ENCODE data around the gene RPS5. TPM values are rescaled to one million over a fixed set of nuclear protein-coding genes. Genes with fewer than 3 reads are reported as not detected.

RPS5 gene
- polyA plus RNA-seq, 4 donors, result 863 to 1,751 (median 1,458) TPM

- Histone ChIP-seq H3K36me3 (ENCODE audit: control insufficient read depth in 3 of 3, insufficient read depth in 2 of 3, low read depth in 1 of 3, low read length in 3 of 3) (peaks cover 0 to 5% (median 0%) of the 10 kb centered on the region in 3 donors), H3K27me3 (ENCODE audit: control insufficient read depth in 3 of 3, insufficient read depth in 3 of 3, low read length in 3 of 3) (no peaks in the 10 kb centered on the region), H3K27ac (ENCODE audit: low read depth in 1 of 3, low read length in 2 of 3) (peak overlapping the region in 2 of 3 donors; percentile 4 to 88), H3K9me3 (ENCODE audit: control insufficient read depth in 2 of 2, insufficient read depth in 1 of 2, low read depth in 1 of 2, low read length in 1 of 2) (no peaks in the 10 kb centered on the region), H3K4me3 (ENCODE audit: low read depth in 1 of 3, low read length in 3 of 3) (peak overlapping the region; percentile 68 to 80 (median 80)), H3K4me1 (ENCODE audit: control insufficient read depth in 3 of 3, insufficient read depth in 2 of 3, low read depth in 1 of 3, low read length in 2 of 3) (peaks cover 4 to 12% (median 6%) of the 10 kb centered on the region in 3 donors)
- WGBS, 3 donors, result 4 to 5% (median 4%) methylated on average over 32 to 34 of the region's 34 CpGs
- DNase-seq, result peak in 1 of 2 donors; percentile 51
- FAIRE-seq, result no peak
These were observed 22.1 kb downstream of the RPS5 start for GRCh38 chr19:58409010-58409790.

GRCh38 chr19:58416604-58417003 lies 29.5 kb downstream of the RPS5 start:
- no peak for DNase-seq
- no peak overlapping the region for H3K27ac ChIP-seq (ENCODE audit: low read depth in 1 of 3, low read length in 2 of 3)
- FAIRE-seq, result no peak
- peaks cover 0 to 36% (median 14%) of the 10 kb centered on the region in 3 donors for H3K36me3 ChIP-seq (ENCODE audit: control insufficient read depth in 3 of 3, insufficient read depth in 2 of 3, low read depth in 1 of 3, low read length in 3 of 3)
- H3K9me3 ChIP-seq (ENCODE audit: control insufficient read depth in 2 of 2, insufficient read depth in 1 of 2, low read depth in 1 of 2, low read length in 1 of 2), result peaks cover 0 to 31% of the 10 kb centered on the region in 2 donors
- 97% methylated on average over 5 of the region's 5 CpGs for WGBS, 3 donors
- H3K27me3 ChIP-seq (ENCODE audit: control insufficient read depth in 3 of 3, insufficient read depth in 3 of 3, low read length in 3 of 3), result no peaks in the 10 kb centered on the region
- H3K4me3 ChIP-seq (ENCODE audit: low read depth in 1 of 3, low read length in 3 of 3), result no peak overlapping the region
- H3K4me1 ChIP-seq (ENCODE audit: control insufficient read depth in 3 of 3, insufficient read depth in 2 of 3, low read depth in 1 of 3, low read length in 2 of 3), result no peaks in the 10 kb centered on the region

- DNase-seq, result no peak
- no peaks in the 10 kb centered on the region for H3K27me3 ChIP-seq (ENCODE audit: control insufficient read depth in 3 of 3, insufficient read depth in 3 of 3, low read length in 3 of 3)
- H3K9me3 ChIP-seq (ENCODE audit: control insufficient read depth in 2 of 2, insufficient read depth in 1 of 2, low read depth in 1 of 2, low read length in 1 of 2), result peaks cover 0 to 31% of the 10 kb centered on the region in 2 donors
- H3K27ac ChIP-seq (ENCODE audit: low read depth in 1 of 3, low read length in 2 of 3), result no peak overlapping the region
- FAIRE-seq, result no peak
- H3K36me3 ChIP-seq (ENCODE audit: control insufficient read depth in 3 of 3, insufficient read depth in 2 of 3, low read depth in 1 of 3, low read length in 3 of 3), result peaks cover 0 to 36% (median 14%) of the 10 kb centered on the region in 3 donors
- WGBS, 3 donors, result 96 to 98% (median 98%) methylated on average over 7 of the region's 7 CpGs
- H3K4me3 ChIP-seq (ENCODE audit: low read depth in 1 of 3, low read length in 3 of 3), result no peak overlapping the region
- H3K4me1 ChIP-seq (ENCODE audit: control insufficient read depth in 3 of 3, insufficient read depth in 2 of 3, low read depth in 1 of 3, low read length in 2 of 3), result no peaks in the 10 kb centered on the region
These were observed 30.0 kb downstream of the RPS5 start for GRCh38 chr19:58417071-58417470.

- peaks cover 0 to 5% (median under 1%) of the 10 kb centered on the region in 3 donors for H3K36me3 ChIP-seq (ENCODE audit: control insufficient read depth in 3 of 3, insufficient read depth in 2 of 3, low read depth in 1 of 3, low read length in 3 of 3)
- no peak overlapping the region for H3K4me3 ChIP-seq (ENCODE audit: low read depth in 1 of 3, low read length in 3 of 3)
- DNase-seq (no peak), FAIRE-seq (no peak)
- H3K27ac ChIP-seq (ENCODE audit: low read depth in 1 of 3, low read length in 2 of 3), result no peak overlapping the region
- 64 to 79% (median 78%) methylated on average over 1 of the region's 1 CpG for WGBS, 3 donors
- H3K4me1 ChIP-seq (ENCODE audit: control insufficient read depth in 3 of 3, insufficient read depth in 2 of 3, low read depth in 1 of 3, low read length in 2 of 3), result no peaks in the 10 kb centered on the region
- no peaks in the 10 kb centered on the region for H3K27me3 ChIP-seq (ENCODE audit: control insufficient read depth in 3 of 3, insufficient read depth in 3 of 3, low read length in 3 of 3)
- H3K9me3 ChIP-seq (ENCODE audit: control insufficient read depth in 2 of 2, insufficient read depth in 1 of 2, low read depth in 1 of 2, low read length in 1 of 2), result peaks cover 3 to 87% of the 10 kb centered on the region in 2 donors
These were observed 41.5 kb downstream of the RPS5 start for GRCh38 chr19:58428617-58429016.

GRCh38 chr19:58429745-58430144 lies 42.7 kb downstream of the RPS5 start:
- Histone ChIP-seq H3K27ac (ENCODE audit: low read depth in 1 of 3, low read length in 2 of 3) (no peak overlapping the region), H3K4me3 (ENCODE audit: low read depth in 1 of 3, low read length in 3 of 3) (no peak overlapping the region), H3K4me1 (ENCODE audit: control insufficient read depth in 3 of 3, insufficient read depth in 2 of 3, low read depth in 1 of 3, low read length in 2 of 3) (no peaks in the 10 kb centered on the region), H3K36me3 (ENCODE audit: control insufficient read depth in 3 of 3, insufficient read depth in 2 of 3, low read depth in 1 of 3, low read length in 3 of 3) (peaks cover 6 to 15% (median 12%) of the 10 kb centered on the region in 3 donors), H3K27me3 (ENCODE audit: control insufficient read depth in 3 of 3, insufficient read depth in 3 of 3, low read length in 3 of 3) (no peaks in the 10 kb centered on the region), H3K9me3 (ENCODE audit: control insufficient read depth in 2 of 2, insufficient read depth in 1 of 2, low read depth in 1 of 2, low read length in 1 of 2) (peaks cover 5 to 95% of the 10 kb centered on the region in 2 donors)
- DNase-seq (no peak), FAIRE-seq (no peak)

- no peaks in the 10 kb centered on the region for H3K27me3 ChIP-seq (ENCODE audit: control insufficient read depth in 3 of 3, insufficient read depth in 3 of 3, low read length in 3 of 3)
- H3K4me1 ChIP-seq (ENCODE audit: control insufficient read depth in 3 of 3, insufficient read depth in 2 of 3, low read depth in 1 of 3, low read length in 2 of 3), result peaks cover 0 to 3% (median 0%) of the 10 kb centered on the region in 3 donors
- 97 to 100% (median 98%) methylated on average over 2 of the region's 2 CpGs for WGBS, 3 donors
- peaks cover 9 to 96% of the 10 kb centered on the region in 2 donors for H3K9me3 ChIP-seq (ENCODE audit: control insufficient read depth in 2 of 2, insufficient read depth in 1 of 2, low read depth in 1 of 2, low read length in 1 of 2)
- FAIRE-seq (no peak), DNase-seq (no peak)
- H3K27ac ChIP-seq (ENCODE audit: low read depth in 1 of 3, low read length in 2 of 3), result no peak overlapping the region
- peaks cover 6 to 47% (median 23%) of the 10 kb centered on the region in 3 donors for H3K36me3 ChIP-seq (ENCODE audit: control insufficient read depth in 3 of 3, insufficient read depth in 2 of 3, low read depth in 1 of 3, low read length in 3 of 3)
- no peak overlapping the region for H3K4me3 ChIP-seq (ENCODE audit: low read depth in 1 of 3, low read length in 3 of 3)
These were observed 47.1 kb downstream of the RPS5 start for GRCh38 chr19:58434217-58434616.

GRCh38 chr19:58439576-58440554 lies 52.8 kb downstream of the RPS5 start, which contains the start of gene ZNF132:
TSS of gene ZNF132 (minus strand) at chr19:58440153. CDS start at chr19:58439821, 332 bp downstream.
- DNase-seq (peak; percentile 99 to 100), FAIRE-seq (no peak)
- Histone ChIP-seq H3K27ac (ENCODE audit: low read depth in 1 of 3, low read length in 2 of 3) (peak within 1 kb of the TSS in 2 of 3 donors; percentile 54 to 84), H3K4me1 (ENCODE audit: control insufficient read depth in 3 of 3, insufficient read depth in 2 of 3, low read depth in 1 of 3, low read length in 2 of 3) (peaks cover 0 to 13% (median 2%) of the 10 kb centered on the region in 3 donors), H3K9me3 (ENCODE audit: control insufficient read depth in 2 of 2, insufficient read depth in 1 of 2, low read depth in 1 of 2, low read length in 1 of 2) (peaks cover 3 to 56% of the 10 kb centered on the region in 2 donors), H3K27me3 (ENCODE audit: control insufficient read depth in 3 of 3, insufficient read depth in 3 of 3, low read length in 3 of 3) (peaks cover 0 to 3% (median 0%) of the 10 kb centered on the region in 3 donors), H3K36me3 (ENCODE audit: control insufficient read depth in 3 of 3, insufficient read depth in 2 of 3, low read depth in 1 of 3, low read length in 3 of 3) (peaks cover 0 to 31% (median 10%) of the 10 kb centered on the region in 3 donors), H3K4me3 (ENCODE audit: low read depth in 1 of 3, low read length in 3 of 3) (peak within 1 kb of the TSS; percentile 49 to 75 (median 58))
- 6 to 12% (median 10%) methylated on average over 57 to 59 of the region's 59 CpGs for WGBS, 3 donors

- Histone ChIP-seq H3K36me3 (ENCODE audit: control insufficient read depth in 3 of 3, insufficient read depth in 2 of 3, low read depth in 1 of 3, low read length in 3 of 3) (peaks cover 0 to 27% (median 7%) of the 10 kb centered on the region in 3 donors), H3K4me1 (ENCODE audit: control insufficient read depth in 3 of 3, insufficient read depth in 2 of 3, low read depth in 1 of 3, low read length in 2 of 3) (peaks cover 0 to 13% (median 2%) of the 10 kb centered on the region in 3 donors), H3K4me3 (ENCODE audit: low read depth in 1 of 3, low read length in 3 of 3) (peak overlapping the region; percentile 35 to 75 (median 58)), H3K9me3 (ENCODE audit: control insufficient read depth in 2 of 2, insufficient read depth in 1 of 2, low read depth in 1 of 2, low read length in 1 of 2) (peaks cover 0 to 50% of the 10 kb centered on the region in 2 donors), H3K27ac (ENCODE audit: low read depth in 1 of 3, low read length in 2 of 3) (peak overlapping the region in 2 of 3 donors; percentile 33 to 67), H3K27me3 (ENCODE audit: control insufficient read depth in 3 of 3, insufficient read depth in 3 of 3, low read length in 3 of 3) (peaks cover 0 to 3% (median 0%) of the 10 kb centered on the region in 3 donors)
- FAIRE-seq (no peak), DNase-seq (no peak)
- WGBS, 3 donors, result 16 to 47% (median 36%) methylated on average over 23 to 31 of the region's 31 CpGs
These were observed 53.5 kb downstream of the RPS5 start for GRCh38 chr19:58440556-58440955.
